ENCODE results near the gene FOXP1.

FOXP1 gene

GRCh38 chr3:71309342-71309741, 274.2 kb downstream of the FOXP1 start:
- TF ChIP-seq POLR2AphosphoS5 (IDR thresholded peaks at IDR 0.05; ENCODE audit: low read depth, low read length) = no peak
- TF ChIP-seq, protein P1, sequence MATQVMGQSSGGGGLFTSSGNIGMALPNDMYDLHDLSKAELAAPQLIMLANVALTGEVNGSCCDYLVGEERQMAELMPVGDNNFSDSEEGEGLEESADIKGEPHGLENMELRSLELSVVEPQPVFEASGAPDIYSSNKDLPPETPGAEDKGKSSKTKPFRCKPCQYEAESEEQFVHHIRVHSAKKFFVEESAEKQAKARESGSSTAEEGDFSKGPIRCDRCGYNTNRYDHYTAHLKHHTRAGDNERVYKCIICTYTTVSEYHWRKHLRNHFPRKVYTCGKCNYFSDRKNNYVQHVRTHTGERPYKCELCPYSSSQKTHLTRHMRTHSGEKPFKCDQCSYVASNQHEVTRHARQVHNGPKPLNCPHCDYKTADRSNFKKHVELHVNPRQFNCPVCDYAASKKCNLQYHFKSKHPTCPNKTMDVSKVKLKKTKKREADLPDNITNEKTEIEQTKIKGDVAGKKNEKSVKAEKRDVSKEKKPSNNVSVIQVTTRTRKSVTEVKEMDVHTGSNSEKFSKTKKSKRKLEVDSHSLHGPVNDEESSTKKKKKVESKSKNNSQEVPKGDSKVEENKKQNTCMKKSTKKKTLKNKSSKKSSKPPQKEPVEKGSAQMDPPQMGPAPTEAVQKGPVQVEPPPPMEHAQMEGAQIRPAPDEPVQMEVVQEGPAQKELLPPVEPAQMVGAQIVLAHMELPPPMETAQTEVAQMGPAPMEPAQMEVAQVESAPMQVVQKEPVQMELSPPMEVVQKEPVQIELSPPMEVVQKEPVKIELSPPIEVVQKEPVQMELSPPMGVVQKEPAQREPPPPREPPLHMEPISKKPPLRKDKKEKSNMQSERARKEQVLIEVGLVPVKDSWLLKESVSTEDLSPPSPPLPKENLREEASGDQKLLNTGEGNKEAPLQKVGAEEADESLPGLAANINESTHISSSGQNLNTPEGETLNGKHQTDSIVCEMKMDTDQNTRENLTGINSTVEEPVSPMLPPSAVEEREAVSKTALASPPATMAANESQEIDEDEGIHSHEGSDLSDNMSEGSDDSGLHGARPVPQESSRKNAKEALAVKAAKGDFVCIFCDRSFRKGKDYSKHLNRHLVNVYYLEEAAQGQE (IDR thresholded peaks at IDR 0.05; ENCODE audit: insufficient read depth in 1 of 2, low read depth in 2 of 2, low read length in 2 of 2) = no peak
- TF ChIP-seq SIN3A (IDR thresholded peaks at IDR 0.05; ENCODE audit: borderline replicate concordance, insufficient read depth, low read length) = no peak
- TF ChIP-seq FOXP2 (optimal IDR thresholded peaks at IDR 0.05; ENCODE audit: borderline replicate concordance, extremely low read depth, extremely low read length, insufficient read depth) = no peak

GRCh38 chr3:71308836-71309235, 274.7 kb downstream of the FOXP1 start:
- TF ChIP-seq SIN3A (IDR thresholded peaks at IDR 0.05; ENCODE audit: borderline replicate concordance, insufficient read depth, low read length) (no peak), POLR2AphosphoS5 (IDR thresholded peaks at IDR 0.05; ENCODE audit: low read depth, low read length) (no peak), TAF1 (IDR thresholded peaks at IDR 0.05; ENCODE audit: borderline replicate concordance, insufficient read depth, low read length) (no peak), FOXP2 (optimal IDR thresholded peaks at IDR 0.05; ENCODE audit: borderline replicate concordance, extremely low read depth, extremely low read length, insufficient read depth) (no peak)
- TF ChIP-seq, protein P1 (IDR thresholded peaks at IDR 0.05; ENCODE audit: insufficient read depth in 1 of 2, low read depth in 2 of 2, low read length in 2 of 2) = no peak

GRCh38 chr3:71307991-71308697, 275.4 kb downstream of the FOXP1 start:
- TF ChIP-seq, protein P1 (IDR thresholded peaks at IDR 0.05; ENCODE audit: insufficient read depth in 1 of 2, low read depth in 2 of 2, low read length in 2 of 2) = no peak
- TF ChIP-seq TAF1 (IDR thresholded peaks at IDR 0.05; ENCODE audit: borderline replicate concordance, insufficient read depth, low read length) (no peak), POLR2AphosphoS5 (IDR thresholded peaks at IDR 0.05; ENCODE audit: low read depth, low read length) (no peak), SIN3A (IDR thresholded peaks at IDR 0.05; ENCODE audit: borderline replicate concordance, insufficient read depth, low read length) (no peak), FOXP2 (optimal IDR thresholded peaks at IDR 0.05; ENCODE audit: borderline replicate concordance, extremely low read depth, extremely low read length, insufficient read depth) (no peak)

GRCh38 chr3:71305231-71306206, 278.0 kb downstream of the FOXP1 start:
- TF ChIP-seq SIN3A (IDR thresholded peaks at IDR 0.05; ENCODE audit: borderline replicate concordance, insufficient read depth, low read length) (0 out of 2 replicates have a peak, but pooled peaks have one; percentile 27), FOXP2 (optimal IDR thresholded peaks at IDR 0.05; ENCODE audit: borderline replicate concordance, extremely low read depth, extremely low read length, insufficient read depth) (no peak), TAF1 (IDR thresholded peaks at IDR 0.05; ENCODE audit: borderline replicate concordance, insufficient read depth, low read length) (no peak)

GRCh38 chr3:71304684-71305083, 278.8 kb downstream of the FOXP1 start:
- TF ChIP-seq, protein P1 (IDR thresholded peaks at IDR 0.05; ENCODE audit: insufficient read depth in 1 of 2, low read depth in 2 of 2, low read length in 2 of 2) = no peak
- TF ChIP-seq FOXP2 (optimal IDR thresholded peaks at IDR 0.05; ENCODE audit: borderline replicate concordance, extremely low read depth, extremely low read length, insufficient read depth) = no peak
- TF ChIP-seq TAF1 (IDR thresholded peaks at IDR 0.05; ENCODE audit: borderline replicate concordance, insufficient read depth, low read length) = no peak
- no peak for TF ChIP-seq SIN3A (IDR thresholded peaks at IDR 0.05; ENCODE audit: borderline replicate concordance, insufficient read depth, low read length)
- TF ChIP-seq POLR2AphosphoS5 (IDR thresholded peaks at IDR 0.05; ENCODE audit: low read depth, low read length) = no peak
